CD4-positive, alpha-beta T cell treated with Interleukin-10 for 1 hour (primary cell): ENCODE data around the gene GNAQ.

Experiments used
- DNase-seq: peaks from one replicate; pipeline ENCODE4 v3.0.0-alpha.2; 2020

Gene GNAQ

GRCh38 chr9:78031444-78031892 lies at the start of gene GNAQ:
TSS of gene GNAQ (minus strand) at chr9:78031811. CDS start at chr9:78031235, 576 bp downstream.
- no peak for DNase-seq

GRCh38 chr9:78074385-78075291 lies 43.0 kb upstream of the GNAQ start:
- DNase-seq = peak; percentile 41

- DNase-seq = no peak
These were observed 42.1 kb upstream of the GNAQ start for GRCh38 chr9:78073722-78074121.

- no peak for DNase-seq
These were observed 41.1 kb upstream of the GNAQ start for GRCh38 chr9:78072586-78073199.

- DNase-seq = no peak
These were observed 38.9 kb upstream of the GNAQ start for GRCh38 chr9:78070521-78070920.

GRCh38 chr9:78064075-78064474 lies 32.5 kb upstream of the GNAQ start:
- no peak for DNase-seq

DNA sequence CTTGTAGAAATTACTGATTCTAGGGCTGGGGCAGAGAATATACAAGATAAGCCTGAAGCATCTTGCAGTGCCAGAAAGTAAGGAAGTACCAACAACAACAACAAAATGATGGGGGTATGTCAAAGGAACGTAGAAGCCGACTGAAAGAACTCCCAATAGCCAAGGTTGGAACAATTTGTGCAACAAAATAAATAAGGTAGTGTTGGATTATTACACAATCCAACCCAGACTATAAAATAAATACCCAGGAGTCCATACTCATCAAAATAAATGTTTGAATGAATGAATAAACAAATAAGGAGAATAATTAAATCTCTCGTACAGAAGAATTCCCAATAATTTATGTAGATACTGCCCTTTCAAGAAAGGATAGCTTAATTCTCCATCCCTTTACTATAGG lies 31.1 kb upstream of the GNAQ start:
- no peak for DNase-seq

GRCh38 chr9:78054218-78054617 lies 22.6 kb upstream of the GNAQ start:
- DNase-seq = peak; percentile 55

DNA sequence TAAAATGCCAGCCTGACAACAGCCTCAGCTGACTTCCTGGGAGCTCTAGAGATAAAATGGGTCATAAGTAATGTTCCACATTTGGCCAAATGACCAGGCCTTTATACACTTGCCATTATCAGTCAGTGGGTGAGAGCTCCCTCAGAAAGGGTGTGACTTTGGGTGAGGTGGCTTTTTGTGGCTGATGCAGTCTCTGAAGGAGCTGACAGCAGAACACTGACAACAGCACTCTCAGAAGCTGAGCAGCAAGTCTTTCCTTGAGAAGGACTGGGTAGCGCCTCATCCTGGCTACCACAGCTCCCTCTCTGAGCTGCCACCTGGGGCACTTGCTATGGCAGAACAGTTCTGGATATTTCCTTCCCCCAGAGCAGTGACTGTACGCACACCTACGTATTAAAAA lies 22.0 kb upstream of the GNAQ start:
- DNase-seq = no peak

- no peak for DNase-seq
These were observed 18.8 kb upstream of the GNAQ start for GRCh38 chr9:78050421-78050820.

DNA sequence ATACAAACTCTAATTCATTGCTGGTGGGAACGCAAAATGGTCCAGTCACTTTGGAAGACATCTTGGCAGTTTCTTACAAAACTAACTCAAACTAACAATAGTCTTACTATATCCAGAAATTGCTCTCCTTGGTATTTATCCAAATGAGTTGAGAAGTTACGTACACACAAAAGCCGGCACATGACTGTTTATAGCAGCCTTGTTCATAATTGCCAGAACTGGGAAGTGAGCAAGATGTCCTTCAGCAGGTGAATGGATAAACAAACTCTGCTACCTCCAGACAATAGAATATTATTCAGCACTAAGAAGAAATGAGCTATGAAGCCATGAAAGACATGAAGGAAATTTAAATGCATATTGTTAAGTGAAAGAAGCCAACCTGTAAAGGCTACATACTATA lies 17.9 kb upstream of the GNAQ start:
- no peak for DNase-seq

- DNase-seq = no peak
These were observed 15.5 kb upstream of the GNAQ start for GRCh38 chr9:78047106-78047505.

- DNase-seq = no peak
These were observed 14.5 kb upstream of the GNAQ start for GRCh38 chr9:78046112-78046511.

- no peak for DNase-seq
These were observed 13.3 kb upstream of the GNAQ start for GRCh38 chr9:78044886-78045285.

DNA sequence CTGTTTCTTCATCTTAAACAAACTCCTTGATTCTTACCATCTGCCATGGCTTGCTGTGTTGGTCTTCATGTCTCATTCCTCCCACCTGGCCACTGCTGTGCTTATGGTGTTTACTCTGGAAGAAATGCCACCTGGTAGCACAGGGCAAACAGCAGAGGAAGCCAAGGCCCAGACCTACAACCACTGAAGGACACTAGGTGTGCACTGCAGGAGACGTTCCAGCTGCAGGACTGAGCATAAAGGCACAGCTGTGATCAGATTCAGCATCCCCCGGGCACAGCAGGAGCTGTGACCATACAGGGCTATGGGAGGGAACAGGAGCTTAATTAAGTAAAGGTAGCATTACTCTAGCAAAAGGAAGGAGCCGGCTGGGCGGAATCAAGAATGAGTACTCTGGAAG lies 12.6 kb upstream of the GNAQ start:
- no peak for DNase-seq

DNA sequence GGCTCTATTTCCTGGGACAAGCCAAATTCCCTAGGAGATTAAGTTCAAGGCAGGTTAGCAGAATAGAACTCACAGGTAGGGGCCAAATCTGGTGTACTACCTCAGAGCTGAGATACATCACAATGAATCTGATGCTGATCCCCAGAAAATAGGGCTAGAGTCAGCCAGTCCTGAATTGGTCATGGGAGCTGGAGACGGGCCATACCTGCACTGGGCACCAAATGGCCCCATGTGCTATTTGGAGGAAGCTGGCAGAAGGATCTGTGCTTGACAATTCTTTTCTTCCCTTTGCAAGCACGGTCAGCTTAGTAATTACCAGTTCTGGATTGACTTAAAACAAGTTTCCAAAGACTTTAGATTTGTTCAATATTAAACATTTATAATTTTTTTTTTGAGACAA lies 10.4 kb upstream of the GNAQ start:
- no peak for DNase-seq

DNA sequence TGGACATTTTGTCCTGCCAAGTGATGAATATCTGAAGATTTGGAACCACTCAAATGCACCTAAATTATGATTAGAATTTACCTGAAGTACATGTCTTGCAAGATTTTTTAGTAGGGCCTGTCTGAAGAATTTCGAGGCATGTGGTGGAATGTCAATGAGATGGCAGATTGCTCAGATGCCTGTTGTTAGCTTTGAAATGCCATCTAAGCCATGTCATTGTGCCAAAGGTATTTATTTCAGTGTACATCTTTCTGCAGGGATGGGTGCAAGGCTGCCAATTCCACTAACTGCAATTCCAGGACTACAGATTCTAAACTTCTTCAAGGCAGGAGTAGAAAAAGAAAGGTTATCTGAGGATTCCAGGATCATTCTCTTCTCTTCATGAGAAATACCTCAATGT lies 9.1 kb upstream of the GNAQ start:
- no peak for DNase-seq

GRCh38 chr9:78038620-78039300 lies 7.1 kb upstream of the GNAQ start:
- no peak for DNase-seq

DNA sequence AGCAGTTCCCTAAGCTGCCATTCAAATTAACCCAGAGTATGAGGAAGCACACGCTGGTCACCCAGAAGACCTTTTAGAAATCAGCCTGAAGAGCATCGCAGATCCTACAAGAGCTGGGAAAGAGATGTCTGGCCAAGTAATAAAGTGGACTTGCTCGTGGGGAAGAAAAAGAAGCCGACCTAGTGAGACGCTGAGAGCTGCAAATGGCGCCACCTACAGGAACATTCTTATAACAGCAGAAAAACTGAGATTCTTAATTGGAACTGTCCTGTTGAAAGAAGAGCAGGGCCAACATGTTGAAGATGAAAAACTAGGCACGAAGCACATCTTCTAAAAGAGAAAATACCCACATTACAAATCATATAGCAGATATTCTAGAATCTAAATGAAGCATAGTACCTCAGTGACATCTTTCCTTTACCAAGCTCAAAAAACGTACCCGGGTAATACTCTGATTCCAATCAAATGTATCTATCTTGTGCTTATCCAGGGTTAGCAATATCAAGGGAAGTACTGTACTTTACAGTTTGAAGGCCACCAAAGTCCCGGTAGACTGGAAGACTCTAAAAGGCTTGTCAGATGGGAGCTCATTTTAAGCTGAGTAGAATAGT lies 3.9 kb upstream of the GNAQ start:
- peak; percentile 77 for DNase-seq

DNA sequence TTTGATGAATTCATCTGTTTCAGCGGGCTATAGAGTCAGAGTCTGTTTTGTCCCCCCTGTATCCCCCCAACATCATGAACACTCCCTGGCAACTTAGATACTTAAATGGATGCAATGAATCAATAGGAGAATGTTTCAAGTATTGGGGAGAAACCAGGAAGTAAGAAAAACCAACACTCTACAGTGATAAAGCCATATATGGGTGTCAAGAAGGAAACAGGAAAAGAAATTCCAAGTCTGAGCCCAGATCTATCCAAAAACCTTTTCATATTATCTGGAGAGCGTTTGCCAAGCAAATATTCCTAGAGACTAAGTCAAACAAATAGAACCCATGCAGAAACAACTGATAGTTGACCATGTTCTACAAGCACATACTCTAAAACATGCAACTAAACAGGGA lies 2.3 kb upstream of the GNAQ start:
- no peak for DNase-seq

GRCh38 chr9:78032730-78033457 lies 1.3 kb upstream of the GNAQ start:
- peak; percentile 36 for DNase-seq

- peak; percentile 79 for DNase-seq
These were observed 500 bp upstream of the GNAQ start for GRCh38 chr9:78031893-78032729.
